Measurements from ENCODE around the gene ZNRF2. TPM values are rescaled to one million over a fixed set of nuclear protein-coding genes. Genes with fewer than 3 reads are reported as not detected.

ZNRF2 gene
- total RNA-seq, 1 donor from 2014 or later, result 21.4 TPM

DNA sequence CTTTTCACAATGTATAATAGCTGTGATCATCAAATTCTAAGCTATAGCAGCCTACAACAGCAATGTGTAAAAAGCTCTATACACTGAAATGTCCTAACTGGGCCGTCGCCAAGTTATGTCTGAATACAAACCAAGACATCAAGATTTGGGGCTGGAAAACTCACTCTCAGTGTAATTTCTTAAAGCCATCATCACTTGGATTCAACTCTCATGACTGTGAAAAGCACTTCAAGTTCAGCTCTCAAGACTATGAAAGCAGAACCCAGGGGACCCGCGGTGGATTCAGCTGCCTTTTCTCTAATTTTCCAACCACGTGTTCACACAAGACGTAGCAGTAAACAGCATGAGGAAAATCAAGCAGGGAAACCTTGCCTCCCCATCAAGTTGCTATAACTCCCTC is 15.8 kb upstream of the ZNRF2 start:
- no peaks in the 10 kb centered on the region for H3K27me3 Mint-ChIP-seq
- no peak overlapping the region for H3K4me3 Mint-ChIP-seq
- intact Hi-C loops (cut with micrococcal nuclease), result no loop called here
- ChIA-PET CTCF (interaction anchor here (1.4 to 1.5 kb wide), 2 partner anchors 84 to 104 kb away, joined by 3 to 4 read pairs; no protein-coding TSS in a partner anchor), POLR2A (no interaction called here)
- H3K9me3 Mint-ChIP-seq, result no peaks in the 10 kb centered on the region
- peaks cover 6% of the 10 kb centered on the region for H3K4me1 Mint-ChIP-seq
- DNase-seq (no peak), ATAC-seq (ENCODE audit: low read depth) (no peak)
- no peaks in the 10 kb centered on the region for H3K36me3 Mint-ChIP-seq (ENCODE audit: low read depth)
- no peak for TF ChIP-seq CTCF (IDR thresholded peaks at IDR 0.05)
- no peak overlapping the region for H3K27ac Mint-ChIP-seq

- no peak for ATAC-seq (ENCODE audit: low read depth)
- Mint-ChIP-seq H3K27ac (no peak overlapping the region), H3K36me3 (ENCODE audit: low read depth) (no peaks in the 10 kb centered on the region), H3K27me3 (no peaks in the 10 kb centered on the region), H3K9me3 (no peaks in the 10 kb centered on the region), H3K4me3 (no peak overlapping the region), H3K4me1 (peaks cover 6% of the 10 kb centered on the region)
- CTCF ChIA-PET, result interaction anchor here (1.4 to 1.5 kb wide), 2 partner anchors 83 to 105 kb away, joined by 3 to 4 read pairs; no protein-coding TSS in a partner anchor
- TF ChIP-seq CTCF (IDR thresholded peaks at IDR 0.05), result no peak
- no peak for DNase-seq
- POLR2A ChIA-PET, result interaction anchor here (0.7 kb wide), 1 partner anchor 131 kb away, joined by 3 read pairs; no protein-coding TSS in a partner anchor
- intact Hi-C loops (cut with micrococcal nuclease), result no loop called here
Measured at GRCh38 chr7:30269490-30269889, 14.9 kb upstream of the ZNRF2 start.

DNA sequence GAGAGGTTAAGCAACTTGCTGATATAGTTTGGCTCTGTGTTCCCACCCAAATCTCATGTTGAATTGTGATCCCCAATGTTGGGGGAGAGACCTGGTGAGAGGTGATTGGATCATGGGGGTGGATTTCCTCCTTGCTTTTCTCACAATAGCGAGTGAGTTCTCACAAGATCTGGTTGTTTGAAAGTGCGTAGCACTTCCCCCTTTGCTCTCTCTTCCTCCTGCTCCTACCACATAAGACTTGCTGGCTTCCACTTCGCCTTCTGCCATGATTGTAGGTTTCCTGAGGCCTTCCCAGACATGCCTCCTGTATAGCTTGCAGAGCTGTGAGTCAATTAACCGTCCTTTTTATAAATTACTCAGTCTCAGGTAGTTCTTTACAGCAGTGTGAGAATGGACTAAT is 13.5 kb upstream of the ZNRF2 start:
- POLR2A ChIA-PET, result no interaction called here

DNA sequence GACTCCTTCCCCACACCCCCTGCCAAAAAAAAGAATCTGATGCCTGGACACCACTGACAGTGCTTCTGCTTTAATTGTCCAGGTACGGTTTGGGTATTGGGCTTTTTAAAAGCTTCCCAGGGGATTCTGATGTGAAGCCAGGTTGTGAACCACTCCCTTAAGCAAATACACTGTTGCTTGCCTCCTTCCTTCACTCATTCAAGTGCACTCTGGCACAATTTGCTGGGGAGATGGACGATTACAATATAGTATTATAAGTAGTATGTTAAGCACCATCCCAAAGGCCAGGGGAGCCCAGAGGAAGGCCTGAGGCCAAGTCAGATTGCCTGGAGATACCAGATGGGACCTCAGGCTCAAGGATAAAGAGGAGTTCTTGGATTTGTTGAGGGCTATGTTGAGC is 12.3 kb upstream of the ZNRF2 start:
- no peak for ATAC-seq (ENCODE audit: low read depth)
- POLR2A ChIA-PET, result no interaction called here

More for the DNA sequence above, 13.5 kb upstream of the ZNRF2 start:
- Mint-ChIP-seq H3K27me3 (no peaks in the 10 kb centered on the region), H3K4me3 (no peak overlapping the region), H3K27ac (no peak overlapping the region), H3K36me3 (ENCODE audit: low read depth) (no peaks in the 10 kb centered on the region), H3K9me3 (no peaks in the 10 kb centered on the region), H3K4me1 (peaks cover 6% of the 10 kb centered on the region)
- intact Hi-C loops (cut with micrococcal nuclease), result loop anchor here (10.0 kb wide), 1 partner anchor 396 kb away; no protein-coding TSS in a partner anchor
- ATAC-seq (ENCODE audit: low read depth) (no peak), DNase-seq (no peak)
- CTCF ChIA-PET, result no interaction called here
- TF ChIP-seq CTCF (IDR thresholded peaks at IDR 0.05), result no peak

GRCh38 chr7:30273552-30273951 is 10.8 kb upstream of the ZNRF2 start:
- DNase-seq (no peak), ATAC-seq (ENCODE audit: low read depth) (no peak)
- Mint-ChIP-seq H3K36me3 (ENCODE audit: low read depth) (no peaks in the 10 kb centered on the region), H3K27ac (no peak overlapping the region), H3K4me1 (peaks cover 8% of the 10 kb centered on the region), H3K4me3 (no peak overlapping the region), H3K9me3 (no peaks in the 10 kb centered on the region), H3K27me3 (no peaks in the 10 kb centered on the region)
- ChIA-PET CTCF (interaction anchor here (0.8 to 3.7 kb wide), 5 partner anchors 34 to 291 kb away, joined by 3 to 57 read pairs (median 3); partner anchors contain the start of gene NOD1), POLR2A (no interaction called here)
- intact Hi-C loops (cut with micrococcal nuclease), result loop anchor here (10.0 kb wide), 1 partner anchor 399 kb away; no protein-coding TSS in a partner anchor
- no peak for TF ChIP-seq CTCF (IDR thresholded peaks at IDR 0.05)

More for the DNA sequence above, 12.3 kb upstream of the ZNRF2 start:
- Mint-ChIP-seq H3K27ac (no peak overlapping the region), H3K36me3 (ENCODE audit: low read depth) (no peaks in the 10 kb centered on the region), H3K4me1 (peaks cover 6% of the 10 kb centered on the region), H3K4me3 (no peak overlapping the region), H3K9me3 (no peaks in the 10 kb centered on the region), H3K27me3 (no peaks in the 10 kb centered on the region)
- DNase-seq, result no peak
- no peak for TF ChIP-seq CTCF (IDR thresholded peaks at IDR 0.05)
- CTCF ChIA-PET, result no interaction called here
- intact Hi-C loops (cut with micrococcal nuclease), result loop anchor here (10.0 kb wide), 1 partner anchor 397 kb away; no protein-coding TSS in a partner anchor
